IMR-90 (cell line): ENCODE results near the gene USP10. TPM values are rescaled to one million over a fixed set of nuclear protein-coding genes. Genes with fewer than 3 reads are reported as not detected.

ENCODE experiments used
- ATAC-seq: fragments of 200-7000 bp; cut with Tn5 transposase; 2 replicates; pipeline ENCODE4 v1.9.1; 2020; ENCODE audit warnings: low read depth, mild to moderate bottlenecking, moderate library complexity
- BruUV-seq: library from RNA; stranded (reverse); fragments of 400-500 nt; replicated peaks from 2 replicates; lab custom pipeline; 2021; lab: Mats Ljungman, UMichigan
- CTCF ChIA-PET: fragments of 300-600 bp; formaldehyde crosslinking; extraction: SDS; loops from one replicate; lab custom pipeline; 2021; ENCODE audit warnings: antibody characterized with exemption; lab: Yijun Ruan, JAX
- POLR2A ChIA-PET: fragments of 300-600 bp; sonication (Branson Sonifier 250); formaldehyde crosslinking; loops from one replicate; lab custom pipeline; 2022; ENCODE audit warnings: antibody characterized with exemption; ENCODE audit not compliant: unreplicated experiment; lab: Charles Lee
- DNase-seq: peaks from one replicate; pipeline ENCODE4 v3.0.0; 2013
- H2AFZ ChIP-seq: replicated peaks from 2 replicates; pipeline ENCODE3; 2013; ENCODE audit warnings: low read length, mild to moderate bottlenecking; ENCODE audit not compliant: poor library complexity
- H2AK5ac ChIP-seq: 2 replicates; pipeline ENCODE4 v1.6.1; 2013; ENCODE audit warnings: low read depth, low read length, inconsistent platforms
- H2AK9ac ChIP-seq: replicated peaks from 2 replicates; pipeline ENCODE3; 2013; ENCODE audit warnings: mild to moderate bottlenecking, low read depth, low read length, moderate library complexity; ENCODE audit not compliant: poor library complexity
- H2BK120ac ChIP-seq: 2 replicates; pipeline ENCODE4 v1.6.1; 2013; ENCODE audit warnings: low read depth, low read length, inconsistent platforms
- H2BK15ac ChIP-seq: 3 replicates; pipeline ENCODE4 v1.6.1; 2013; ENCODE audit warnings: low read depth, low read length, inconsistent platforms
- H2BK20ac ChIP-seq: 2 replicates; pipeline ENCODE4 v1.6.1; 2013; ENCODE audit warnings: low read depth, mild to moderate bottlenecking, inconsistent platforms, low read length, moderate library complexity
- H2BK5ac ChIP-seq: 2 replicates; pipeline ENCODE4 v1.6.1; 2013; ENCODE audit warnings: mild to moderate bottlenecking, low read depth, low read length, inconsistent platforms; ENCODE audit not compliant: poor library complexity, severe bottlenecking
- H3K14ac ChIP-seq: replicated peaks from 2 replicates; pipeline ENCODE4 v1.6.1; 2013; ENCODE audit warnings: low read depth, low read length, inconsistent platforms
- H3K18ac ChIP-seq: 2 replicates; pipeline ENCODE4 v1.6.1; 2013; ENCODE audit warnings: low read depth, low read length, control low read depth
- H3K23ac ChIP-seq: 2 replicates; pipeline ENCODE4 v1.6.1; 2013; ENCODE audit warnings: low read depth, low read length, inconsistent platforms
- H3K27ac ChIP-seq: 2 replicates; pipeline ENCODE4 v1.5.1; 2013; ENCODE audit warnings: mild to moderate bottlenecking, control low read depth, low read length; ENCODE audit not compliant: insufficient read depth
- H3K27me3 ChIP-seq: 2 replicates; pipeline ENCODE4 v1.6.1; 2013; ENCODE audit warnings: low read length; ENCODE audit not compliant: control insufficient read depth, insufficient read depth
- H3K36me3 ChIP-seq: 2 replicates; pipeline ENCODE4 v1.6.1; 2013; ENCODE audit warnings: low read length, mixed read lengths; ENCODE audit not compliant: control insufficient read depth, insufficient read depth
- H3K4ac ChIP-seq: 2 replicates; pipeline ENCODE4 v1.6.1; 2013; ENCODE audit warnings: low read depth, low read length, inconsistent platforms
- H3K4me1 ChIP-seq: 2 replicates; pipeline ENCODE4 v1.6.1; 2013; ENCODE audit warnings: low read length, mixed read lengths; ENCODE audit not compliant: control insufficient read depth, insufficient read depth
- H3K4me2 ChIP-seq: 2 replicates; pipeline ENCODE4 v1.6.1; 2013; ENCODE audit warnings: low read depth, mild to moderate bottlenecking, control low read depth, low read length, moderate library complexity
- H3K4me3 ChIP-seq: 2 replicates; pipeline ENCODE4 v1.5.1; 2013; ENCODE audit warnings: low read depth, mild to moderate bottlenecking, control low read depth, low read length, moderate library complexity; ENCODE audit not compliant: insufficient read depth
- H3K56ac ChIP-seq: 2 replicates; pipeline ENCODE4 v1.6.1; 2013; ENCODE audit warnings: low read length, inconsistent platforms; ENCODE audit not compliant: insufficient read depth; ENCODE audit errors: extremely low read depth
- H3K79me1 ChIP-seq, 2 experiments: 2 replicates each; pipeline ENCODE4 v1.6.1; 2013; ENCODE audit warnings: low read length in 2 of 2, inconsistent platforms in 1 of 2, low read depth in 1 of 2
- H3K9ac ChIP-seq: 2 replicates; pipeline ENCODE4 v1.6.1; 2013; ENCODE audit warnings: low read depth, low read length, control low read depth
- H3K9me1 ChIP-seq: 2 replicates; pipeline ENCODE4 v1.6.1; 2013; ENCODE audit warnings: low read length, inconsistent platforms; ENCODE audit not compliant: insufficient read depth
- H3K9me3 ChIP-seq: 2 replicates; pipeline ENCODE4 v1.6.1; 2013; ENCODE audit warnings: low read length; ENCODE audit not compliant: control insufficient read depth, insufficient read depth
- H4K20me1 ChIP-seq: 2 replicates; pipeline ENCODE4 v1.6.1; 2013; ENCODE audit warnings: low read length, inconsistent platforms; ENCODE audit not compliant: insufficient read depth
- H4K5ac ChIP-seq: 2 replicates; pipeline ENCODE4 v1.6.1; 2013; ENCODE audit warnings: mild to moderate bottlenecking, low read depth, low read length, control low read depth
- H4K8ac ChIP-seq, 2 experiments: 2 replicates each; pipeline ENCODE4 v1.6.1; 2013; ENCODE audit warnings: low read depth in 2 of 2, low read length in 2 of 2, control low read depth in 1 of 2, inconsistent platforms in 1 of 2
- H4K91ac ChIP-seq: 2 replicates; pipeline ENCODE4 v1.6.1; 2013; ENCODE audit warnings: low read depth, low read length, inconsistent platforms; ENCODE audit not compliant: insufficient read depth
- CEBPB ChIP-seq: IDR thresholded peaks from 2 replicates; pipeline ENCODE4 v1.6.1; 2012; ENCODE audit warnings: low read depth, low read length, improper control_type of control experiment
- MAFK ChIP-seq: IDR thresholded peaks from 2 replicates; pipeline ENCODE4 v1.6.1; 2012; ENCODE audit warnings: low read depth, low read length, improper control_type of control experiment
- MXI1 ChIP-seq: IDR thresholded peaks from 2 replicates; pipeline ENCODE4 v1.6.1; 2012; ENCODE audit warnings: low read depth, mild to moderate bottlenecking, low read length, moderate library complexity, borderline replicate concordance
- WGBS, 2 experiments: methylation state at CpG; one replicate each; pipeline versions ENCODE4 v1.1.5 to v1.1.7; 2013; ENCODE audit warnings: missing lambda C conversion rate in 2 of 2; ENCODE audit not compliant: insufficient read length in 1 of 2; ENCODE audit errors: extremely low coverage in 2 of 2; 5-methylcytosine and 5-hydroxymethylcytosine counted together
- dilution Hi-C: fragments of 300-500 bp; cut with HindIII; formaldehyde crosslinking; loops from one replicate; pipeline ENCODE4 v1.14.3; 2018; ENCODE audit warnings: low sequenced_read_pairs; ENCODE audit not compliant: unreplicated experiment
- in situ Hi-C: fragments of 300-500 bp; cut with MboI; formaldehyde crosslinking; loops from 3 replicates; pipeline ENCODE4 v1.14.3; 2019; ENCODE audit warnings: low sequenced_read_pairs, inconsistent platforms, mixed read lengths
- intact Hi-C: fragments of 100-400 bp; cut with micrococcal nuclease; formaldehyde crosslinking; loops from 2 replicates; pipeline ENCODE4 v1.10.0; 2022
- polyA plus RNA-seq, 3 experiments: library from polyadenylated mRNA; depleted of rRNA; stranded (reverse); fragments of >200 nt; gene quantifications; 2 replicates each; pipeline ENCODE4 v1.2.3, GENCODE V29; 2012; ENCODE audit warnings: low replicate concordance in 1 of 3
- total RNA-seq: library from RNA; depleted of rRNA; stranded (reverse); fragments of >200 nt; gene quantifications from 2 replicates; pipeline ENCODE4 v1.2.3, GENCODE V29; 2012
- TF ChIP-seq, protein P1 (sequence below): fragments of 150-350 bp; IDR thresholded peaks from 2 replicates; pipeline ENCODE4 v1.6.1; 2017; ENCODE audit warnings: mild to moderate bottlenecking, antibody characterized with exemption, low read length, low read depth
- TF ChIP-seq, protein P2 (sequence below): fragments of 150-350 bp; IDR thresholded peaks from 2 replicates; pipeline ENCODE4 v1.6.1; 2016; ENCODE audit warnings: low read depth, mild to moderate bottlenecking, low read length, moderate library complexity, borderline replicate concordance

Gene USP10
- total and polyA plus RNA-seq, 2 of the 4 experiments (the other 2 are of a cell fraction) = 54.3 to 79.0 TPM

DNA sequence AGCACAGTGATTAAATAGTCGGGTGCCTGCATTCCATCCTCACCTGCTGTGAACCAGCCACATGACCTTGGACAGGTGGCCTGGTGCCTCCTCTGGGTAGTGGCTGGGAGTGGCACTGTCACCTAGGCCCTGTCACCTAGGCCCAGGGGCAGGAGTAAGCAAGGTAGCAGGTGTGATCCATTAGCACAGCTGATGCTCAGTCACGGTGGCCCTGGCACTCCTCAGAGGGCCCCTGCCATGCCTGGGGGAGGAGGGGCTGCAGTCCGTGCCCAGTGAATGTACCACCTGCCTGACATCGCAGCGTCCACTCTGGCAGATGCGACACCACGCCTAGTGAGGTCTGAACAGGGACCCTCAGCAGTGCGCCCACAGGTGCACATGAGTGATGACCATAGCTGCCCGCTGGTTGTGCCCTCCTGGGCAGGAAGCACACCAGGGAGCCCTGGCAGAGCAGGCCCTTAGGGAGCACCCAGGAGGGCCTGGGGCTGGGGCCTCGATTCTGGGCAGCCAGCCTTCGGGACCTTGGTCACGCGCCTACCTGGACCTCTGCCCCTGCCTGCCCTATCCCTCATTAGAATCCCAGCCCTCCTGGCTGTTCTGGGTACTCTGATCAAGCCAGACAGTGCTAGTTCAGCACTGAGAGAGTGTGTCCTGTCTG, 86.9 kb downstream of the USP10 start (continued):
- TF ChIP-seq MAFK = no peak

DNA sequence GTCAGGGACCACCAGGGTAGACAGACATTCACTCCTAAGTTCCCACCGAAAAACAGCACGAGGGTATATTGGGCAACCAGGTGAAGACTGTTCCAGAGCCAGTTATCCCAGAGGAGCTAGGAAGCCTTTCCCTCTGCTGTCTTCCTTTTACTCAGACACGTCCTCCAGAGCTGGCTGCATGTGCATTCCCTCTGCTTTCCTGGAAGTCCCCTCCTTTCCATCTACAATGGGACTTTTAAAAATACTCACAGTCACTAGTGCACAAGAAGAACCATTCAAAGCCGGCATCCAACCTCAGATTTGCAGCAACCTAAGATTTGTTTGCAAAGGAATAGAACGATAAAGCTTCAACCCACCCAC, 87.4 kb downstream of the USP10 start:
- intact Hi-C loops = no loop called here

More for the DNA sequence above, 87.4 kb downstream of the USP10 start:
- BruUV-seq = no TSS peak
- dilution Hi-C loops = no loop called here
- CTCF ChIA-PET = no interaction called here
- peak overlapping the region; percentile 16; the same call in 1 of the 2 replicates for H3K23ac ChIP-seq
- no peak overlapping the region for H4K5ac ChIP-seq
- no peak overlapping the region for H2BK15ac ChIP-seq
- H2AK9ac ChIP-seq = no peak overlapping the region
- peaks cover 12% of the 10 kb centered on the region; the same call in 1 of the 2 replicates for H3K4me1 ChIP-seq
- WGBS, 2 experiments = 50% methylated on average over 2 of the region's 5 CpGs; no CpG with 5 or more reads in 1 of the 2 experiments
- no peaks in the 10 kb centered on the region for H3K79me1 ChIP-seq
- no peak overlapping the region for H2AFZ ChIP-seq
- H3K9me3 ChIP-seq = no peaks in the 10 kb centered on the region
- peak overlapping the region; percentile 10; the same call in 1 of the 2 replicates for H2BK120ac ChIP-seq
- no peak overlapping the region for H3K56ac ChIP-seq
- no peak overlapping the region for H2BK5ac ChIP-seq
- H3K9me1 ChIP-seq = peaks cover 3% of the 10 kb centered on the region; the same call in 1 of the 2 replicates
- no peak overlapping the region for H3K4me3 ChIP-seq
- no peak overlapping the region for H3K4ac ChIP-seq
- in situ Hi-C loops = no loop called here
- 0 out of 2 replicates have a peak overlapping the region, but pooled peaks have one; percentile 43 for H3K14ac ChIP-seq
- H2BK20ac ChIP-seq = no peak overlapping the region
- TF ChIP-seq, protein P1, sequence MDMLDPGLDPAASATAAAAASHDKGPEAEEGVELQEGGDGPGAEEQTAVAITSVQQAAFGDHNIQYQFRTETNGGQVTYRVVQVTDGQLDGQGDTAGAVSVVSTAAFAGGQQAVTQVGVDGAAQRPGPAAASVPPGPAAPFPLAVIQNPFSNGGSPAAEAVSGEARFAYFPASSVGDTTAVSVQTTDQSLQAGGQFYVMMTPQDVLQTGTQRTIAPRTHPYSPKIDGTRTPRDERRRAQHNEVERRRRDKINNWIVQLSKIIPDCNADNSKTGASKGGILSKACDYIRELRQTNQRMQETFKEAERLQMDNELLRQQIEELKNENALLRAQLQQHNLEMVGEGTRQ = no peak
- TF ChIP-seq, protein P2, sequence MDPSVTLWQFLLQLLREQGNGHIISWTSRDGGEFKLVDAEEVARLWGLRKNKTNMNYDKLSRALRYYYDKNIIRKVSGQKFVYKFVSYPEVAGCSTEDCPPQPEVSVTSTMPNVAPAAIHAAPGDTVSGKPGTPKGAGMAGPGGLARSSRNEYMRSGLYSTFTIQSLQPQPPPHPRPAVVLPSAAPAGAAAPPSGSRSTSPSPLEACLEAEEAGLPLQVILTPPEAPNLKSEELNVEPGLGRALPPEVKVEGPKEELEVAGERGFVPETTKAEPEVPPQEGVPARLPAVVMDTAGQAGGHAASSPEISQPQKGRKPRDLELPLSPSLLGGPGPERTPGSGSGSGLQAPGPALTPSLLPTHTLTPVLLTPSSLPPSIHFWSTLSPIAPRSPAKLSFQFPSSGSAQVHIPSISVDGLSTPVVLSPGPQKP = no peak
- TF ChIP-seq MXI1 (no peak), CEBPB (no peak)
- 0 out of 2 replicates have a peak overlapping the region, but pooled peaks have one; percentile 33 for H3K18ac ChIP-seq
- ATAC-seq (no peak), DNase-seq (no peak)
- no peak overlapping the region for H3K27ac ChIP-seq
- H3K36me3 ChIP-seq = no peaks in the 10 kb centered on the region
- no peaks in the 10 kb centered on the region for H4K20me1 ChIP-seq
- no peak overlapping the region for H4K8ac ChIP-seq
- H3K9ac ChIP-seq = no peak overlapping the region; the same call in 1 of the 2 replicates
- no peaks in the 10 kb centered on the region for H3K27me3 ChIP-seq
- no peak overlapping the region for H3K4me2 ChIP-seq
- H2AK5ac ChIP-seq = peak overlapping the region; percentile 66; the same call in 1 of the 2 replicates
- peak overlapping the region; percentile 21; the same call in 1 of the 2 replicates for H4K91ac ChIP-seq
- POLR2A ChIA-PET = no interaction called here
